Activated gamma-delta T cell (primary cell): ENCODE measurements around the gene RALGAPA1.
"Not testable (repeated sequence)": the region's sequence is repeated elsewhere in the genome, so short reads cannot be mapped to it uniquely, and the experiment has no call there.

ENCODE experiments used
- DNase-seq: peaks from one replicate; lab custom pipeline; 2025; lab: John Stamatoyannopoulos, UW
- total RNA-seq, 2 donors: gene quantifications; one replicate each; lab custom pipeline; 2026; lab: John Stamatoyannopoulos, UW

The RALGAPA1 gene
- total RNA-seq = 142 to 209 reads per million in 2 donors

DNA sequence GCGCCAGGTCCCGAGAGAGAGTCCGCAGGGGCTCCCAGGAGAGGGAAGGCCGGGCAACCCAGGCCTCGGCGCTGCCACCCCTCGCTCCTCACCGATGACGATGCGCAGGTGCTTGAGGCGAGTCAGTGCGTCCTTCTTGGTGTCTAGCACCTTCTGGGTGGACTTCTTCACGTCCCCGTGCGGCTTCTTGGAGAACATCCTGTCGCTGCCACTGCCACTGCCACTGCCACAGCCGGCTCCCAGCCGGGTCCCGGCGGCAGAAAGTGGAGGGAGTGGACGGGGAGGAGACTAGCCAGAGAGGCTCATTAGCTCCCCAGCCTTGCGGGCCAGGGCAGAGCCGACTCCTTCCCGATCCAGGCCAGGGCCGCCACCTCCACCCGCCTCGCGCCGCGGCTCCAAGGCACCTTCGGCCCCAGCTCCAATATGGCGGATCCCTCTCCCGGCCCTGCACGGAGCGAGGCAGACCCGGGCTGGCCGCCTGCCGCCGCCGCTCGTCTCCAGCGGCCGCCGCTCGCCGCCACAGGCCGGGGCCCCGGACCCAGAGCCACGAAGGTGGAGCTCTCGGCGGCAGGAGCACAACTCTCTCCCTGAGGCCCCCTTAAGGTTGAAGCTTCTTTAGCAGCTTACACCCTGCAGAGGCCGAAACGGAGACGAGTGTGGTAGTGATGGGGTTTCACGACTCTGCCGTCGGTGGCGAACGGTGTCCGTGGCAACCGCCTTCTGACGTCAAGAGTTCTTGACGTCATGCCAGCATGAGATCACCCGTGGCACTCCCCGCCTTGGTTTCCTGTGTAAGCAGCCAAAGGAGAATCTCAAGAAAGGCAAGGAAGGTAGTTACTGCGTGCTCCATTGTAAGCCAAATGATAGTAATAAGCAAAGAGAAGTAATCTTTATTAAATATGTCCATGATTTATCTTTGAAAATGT lies at the start of gene RALGAPA1:
TSS of gene RALGAPA1 (minus strand) at position 658 of the 926 bp plus-strand sequence. CDS start at position 198, 460 bp downstream.
- peak; percentile 72 for DNase-seq

DNA sequence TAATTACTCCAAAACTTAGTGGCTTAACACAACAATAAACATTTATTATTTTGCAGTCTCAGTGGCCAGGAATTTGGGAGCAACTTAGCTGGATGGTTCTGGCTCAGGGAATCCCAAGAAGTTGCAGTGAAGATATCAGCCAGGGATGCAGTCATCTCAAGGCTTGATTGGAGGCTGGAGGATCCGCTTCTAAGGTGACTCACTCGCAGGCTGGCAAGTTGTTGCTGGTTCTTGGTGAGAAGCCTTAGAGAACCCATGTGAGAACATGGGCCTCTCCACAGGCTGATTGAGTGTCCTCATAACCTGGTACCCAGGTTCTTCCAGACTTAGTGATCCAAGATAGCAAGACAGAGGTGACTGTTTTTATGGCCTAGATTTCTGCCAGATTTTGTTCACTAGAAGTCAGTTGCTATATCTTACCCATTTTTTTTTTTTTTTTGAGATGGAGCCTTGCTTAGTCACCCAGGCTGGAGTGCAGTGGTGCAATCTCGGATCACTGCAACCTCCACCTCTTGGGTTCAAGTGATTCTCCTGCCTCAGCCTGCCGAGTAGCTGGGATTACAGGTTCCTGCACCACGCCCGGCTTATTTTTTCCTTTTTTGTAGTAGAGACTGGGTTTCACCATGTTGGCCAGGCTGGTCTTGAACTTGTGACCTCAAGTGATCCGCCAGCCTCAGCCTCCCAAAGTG lies 49.6 kb upstream of the RALGAPA1 start:
- no peak for DNase-seq

DNA sequence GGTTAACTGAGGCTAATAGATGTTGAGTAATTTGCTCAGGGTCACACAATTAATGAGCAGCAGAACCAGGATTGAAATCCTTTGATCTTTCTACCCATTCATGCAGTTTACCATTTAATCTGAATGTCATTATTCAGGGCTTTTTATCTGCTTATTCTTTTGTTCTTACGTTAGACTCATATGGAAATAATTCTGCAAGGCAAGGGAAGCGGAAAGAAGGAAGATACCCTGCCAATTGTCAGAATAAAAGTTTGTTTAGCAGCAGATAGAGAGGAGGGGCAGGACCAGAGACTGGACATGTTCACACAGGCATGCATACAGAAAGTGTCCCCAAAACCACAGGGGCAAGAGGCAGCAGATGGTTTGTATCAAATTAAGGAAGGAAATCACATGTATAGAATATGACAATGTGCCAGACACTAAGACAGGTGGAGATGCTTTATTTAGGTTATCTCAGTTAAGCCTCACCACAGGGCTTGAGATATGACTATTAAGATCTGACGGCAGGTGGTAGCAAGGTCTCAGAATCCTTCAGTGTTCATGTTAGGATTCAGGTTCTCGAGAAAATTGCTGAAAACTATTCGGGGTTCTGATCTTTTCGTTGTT lies 46.9 kb upstream of the RALGAPA1 start:
- no peak for DNase-seq

DNA sequence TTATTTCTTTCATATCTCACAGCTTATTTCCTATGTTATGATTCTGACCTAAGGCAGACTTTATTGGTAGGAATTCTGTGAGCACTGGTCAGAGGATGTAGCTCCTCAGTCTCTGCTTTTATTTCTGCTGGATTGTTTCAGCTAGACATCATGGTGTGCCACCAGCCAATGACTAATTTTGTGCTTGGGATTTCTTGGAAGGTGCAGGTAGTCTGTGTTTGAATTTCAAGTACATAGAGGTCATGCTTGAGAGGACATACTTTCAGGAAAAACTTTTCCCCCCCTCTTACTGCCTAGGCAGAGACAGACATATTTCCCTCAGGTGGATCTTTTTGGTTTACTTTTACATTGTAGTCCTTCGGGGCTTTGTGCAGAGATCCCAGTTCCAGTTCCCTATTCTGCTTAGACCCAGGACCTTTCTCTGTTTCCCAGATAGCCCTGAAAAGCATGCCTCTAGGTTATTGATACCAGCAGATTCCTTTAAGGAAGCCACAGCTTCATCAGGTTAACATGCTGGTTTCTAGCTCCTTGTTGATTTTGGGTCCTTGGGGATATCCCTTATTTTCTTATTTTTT lies 45.7 kb upstream of the RALGAPA1 start:
- DNase-seq = no peak

DNA sequence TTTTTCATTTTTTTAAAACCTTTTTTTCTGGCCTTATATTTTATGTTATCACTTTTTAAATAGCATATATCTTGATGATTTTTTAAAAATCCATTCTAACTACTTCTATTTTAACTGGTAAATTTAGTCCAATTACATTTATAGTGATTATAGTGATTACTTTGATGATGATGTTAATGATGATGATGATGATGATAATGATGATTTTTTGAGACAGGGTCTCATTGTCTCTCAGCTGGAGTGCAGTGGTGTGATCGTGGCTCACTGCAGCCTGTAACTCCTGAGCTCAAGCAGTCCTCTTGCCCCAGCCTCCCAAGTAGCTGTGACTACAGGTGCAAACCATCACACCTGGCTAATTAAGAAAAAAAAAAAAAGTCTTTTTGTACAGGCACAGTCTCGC lies 44.1 kb upstream of the RALGAPA1 start:
- DNase-seq = no peak

DNA sequence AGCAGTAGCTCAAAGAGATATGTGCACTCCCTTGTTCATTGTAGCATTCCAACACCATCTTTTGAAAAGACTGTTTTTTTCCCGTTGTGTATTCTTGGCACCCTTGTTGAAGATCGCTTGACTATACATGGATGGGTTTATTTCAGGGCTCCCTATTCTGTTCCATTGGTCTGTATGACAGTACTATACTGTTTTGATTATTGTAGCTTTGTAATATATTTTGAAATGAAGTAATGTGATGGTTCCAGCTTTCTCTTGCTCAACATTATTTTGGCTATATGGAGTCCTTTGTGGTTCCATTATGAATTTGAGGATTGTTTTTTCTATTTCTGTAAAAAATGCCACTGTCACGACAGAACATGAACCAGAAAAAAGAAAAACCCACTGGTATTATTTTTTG lies 42.7 kb upstream of the RALGAPA1 start:
- DNase-seq = no peak

DNA sequence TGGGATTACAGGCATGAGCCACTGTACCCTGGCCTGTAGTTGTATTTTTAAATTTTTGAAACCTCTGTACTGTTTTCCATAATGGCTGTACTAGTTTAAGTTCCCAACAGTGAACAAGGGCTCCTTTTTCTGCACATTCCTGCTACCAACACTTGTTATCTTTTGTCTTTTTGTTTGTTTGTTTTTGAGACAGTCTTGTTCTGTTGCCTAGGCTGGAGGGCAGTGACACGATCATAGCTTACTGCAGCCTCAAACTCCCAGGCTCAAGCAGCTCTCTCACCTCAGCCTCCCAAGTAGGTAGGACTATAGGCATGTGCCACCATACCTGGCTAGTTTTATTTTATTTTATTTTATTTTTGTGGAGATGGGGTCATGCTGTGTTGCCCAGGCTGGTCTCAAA lies 40.0 kb upstream of the RALGAPA1 start:
- DNase-seq = no peak

DNA sequence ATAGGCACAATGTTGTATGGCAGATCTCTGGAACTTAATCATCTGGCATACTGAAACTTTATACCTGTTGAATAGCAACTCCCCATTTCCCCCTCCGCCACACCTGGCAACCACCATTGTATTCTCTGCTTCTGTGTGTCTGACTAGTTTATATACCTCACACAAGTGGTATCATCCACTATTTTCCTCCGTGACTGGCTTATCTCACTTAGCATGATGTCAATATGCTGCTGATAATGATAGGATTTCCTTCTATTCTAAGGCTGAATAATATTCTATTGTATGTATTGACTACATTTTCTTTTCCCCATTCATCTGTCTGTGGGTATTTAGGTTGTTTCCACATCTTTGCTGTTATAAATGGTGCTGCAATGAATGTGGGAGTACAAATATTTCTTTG lies 38.5 kb upstream of the RALGAPA1 start:
- DNase-seq = no peak

DNA sequence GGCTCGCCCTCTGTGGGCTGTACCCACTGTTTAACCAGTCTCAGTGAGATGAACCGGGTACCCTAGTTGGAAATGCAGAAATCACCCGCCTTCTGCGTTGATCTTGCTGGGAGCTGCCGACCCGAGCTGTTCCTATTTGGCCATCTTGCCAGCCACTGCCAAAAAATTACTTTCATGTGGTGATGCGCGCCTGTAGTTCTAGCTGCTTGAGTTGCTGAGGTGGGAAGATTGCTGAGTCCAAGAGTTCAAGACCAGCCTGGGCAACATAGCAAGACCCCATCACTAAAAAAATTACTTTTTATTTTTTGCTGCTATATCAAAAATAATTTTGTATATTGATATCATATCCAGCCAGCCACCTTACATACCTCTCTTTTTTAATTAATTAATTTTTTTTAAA lies 35.4 kb upstream of the RALGAPA1 start:
- no peak for DNase-seq

DNA sequence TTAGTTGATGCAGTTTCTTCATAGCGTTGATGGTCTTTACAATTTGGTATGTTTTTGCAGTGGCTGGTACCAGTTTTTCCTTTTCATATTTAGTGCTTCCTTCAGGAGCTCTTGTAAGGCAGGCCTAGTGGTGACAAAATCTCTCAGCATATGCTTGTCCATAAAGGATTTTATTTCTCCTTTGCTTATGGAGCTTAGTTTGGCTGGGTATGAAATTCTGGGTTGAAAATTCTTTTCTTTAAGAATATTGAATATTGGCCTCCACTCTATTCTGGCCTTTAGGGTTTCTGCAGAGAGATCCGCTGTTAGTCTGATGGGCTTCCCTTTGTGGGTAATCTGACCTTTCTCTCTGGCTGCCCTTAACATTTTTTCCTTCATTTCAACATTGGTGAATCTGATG lies 33.1 kb upstream of the RALGAPA1 start:
- not testable (repeated sequence) for DNase-seq

DNA sequence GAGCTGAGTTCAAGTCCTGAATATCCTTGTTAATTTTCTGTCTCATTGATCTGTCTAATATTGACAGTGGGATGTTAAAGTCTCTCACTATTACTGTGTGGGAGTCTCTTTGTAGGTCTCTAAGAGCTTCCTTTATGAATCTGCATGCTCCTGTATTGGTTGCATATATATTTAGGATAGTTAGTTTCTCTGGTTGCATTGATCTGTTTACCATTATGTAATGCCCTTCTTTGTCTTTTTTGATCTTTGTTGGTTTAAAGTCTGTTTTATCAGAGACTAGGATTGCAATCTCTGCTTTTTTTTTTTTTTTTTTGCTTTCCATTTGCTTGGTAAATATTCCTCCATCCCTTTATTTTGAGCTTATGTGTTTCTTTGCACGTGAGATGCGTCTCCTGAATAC lies 32.6 kb upstream of the RALGAPA1 start:
- DNase-seq = not testable (repeated sequence)

DNA sequence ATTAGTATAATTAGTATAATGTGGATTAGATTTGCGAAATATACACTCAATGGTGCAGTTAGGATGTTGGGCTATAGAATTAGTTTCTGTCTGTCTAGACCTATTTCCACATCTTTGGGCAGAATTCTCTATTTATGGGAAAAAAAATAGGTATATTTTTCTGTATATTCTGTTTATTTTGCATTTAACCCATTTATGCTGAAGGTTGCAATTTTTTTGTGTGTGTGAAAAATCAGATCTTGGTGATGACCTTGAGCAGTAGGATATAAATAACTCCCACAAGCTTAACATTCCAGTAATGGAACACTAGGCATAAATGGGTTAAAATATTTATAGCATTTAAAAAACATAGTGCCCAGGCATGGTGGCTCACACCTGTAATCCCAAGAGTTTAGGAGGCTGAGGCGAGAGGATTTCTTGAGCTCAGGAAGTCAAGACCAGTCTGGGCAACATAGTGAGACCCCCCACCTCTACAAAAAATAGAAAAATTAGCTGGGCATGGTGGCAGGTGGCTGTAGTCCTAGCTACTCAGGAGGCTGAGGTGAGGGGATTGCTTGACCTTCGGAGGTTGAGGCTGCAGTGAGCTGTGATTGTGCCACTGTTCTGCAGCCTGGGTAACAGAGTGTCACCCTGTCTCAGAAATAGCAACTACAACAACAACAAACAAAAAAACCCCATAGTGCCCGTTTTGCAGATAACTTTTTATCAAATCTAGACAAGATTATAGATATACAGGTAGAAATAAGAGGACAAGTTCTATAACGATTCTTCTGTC lies 26.3 kb upstream of the RALGAPA1 start:
- DNase-seq = no peak

DNA sequence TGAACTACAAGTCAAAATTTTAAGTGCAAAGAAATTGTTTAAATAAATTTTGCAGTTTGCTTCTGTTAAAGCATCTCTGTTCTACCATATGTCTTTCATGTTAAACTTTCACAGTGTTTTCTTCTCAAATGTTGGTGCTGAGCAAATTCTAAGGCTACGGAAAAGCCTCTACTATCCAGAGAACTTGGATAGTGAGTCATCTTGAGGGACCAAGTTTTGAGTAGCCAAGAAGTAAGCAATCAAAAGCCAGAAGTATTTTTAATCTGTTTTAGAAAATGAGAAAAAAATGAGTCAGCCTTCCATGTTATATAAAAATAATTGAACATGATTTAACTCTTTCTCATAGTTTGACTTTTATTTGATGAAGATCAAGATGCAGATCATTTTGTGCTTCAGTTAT lies 20.4 kb upstream of the RALGAPA1 start:
- DNase-seq = no peak

DNA sequence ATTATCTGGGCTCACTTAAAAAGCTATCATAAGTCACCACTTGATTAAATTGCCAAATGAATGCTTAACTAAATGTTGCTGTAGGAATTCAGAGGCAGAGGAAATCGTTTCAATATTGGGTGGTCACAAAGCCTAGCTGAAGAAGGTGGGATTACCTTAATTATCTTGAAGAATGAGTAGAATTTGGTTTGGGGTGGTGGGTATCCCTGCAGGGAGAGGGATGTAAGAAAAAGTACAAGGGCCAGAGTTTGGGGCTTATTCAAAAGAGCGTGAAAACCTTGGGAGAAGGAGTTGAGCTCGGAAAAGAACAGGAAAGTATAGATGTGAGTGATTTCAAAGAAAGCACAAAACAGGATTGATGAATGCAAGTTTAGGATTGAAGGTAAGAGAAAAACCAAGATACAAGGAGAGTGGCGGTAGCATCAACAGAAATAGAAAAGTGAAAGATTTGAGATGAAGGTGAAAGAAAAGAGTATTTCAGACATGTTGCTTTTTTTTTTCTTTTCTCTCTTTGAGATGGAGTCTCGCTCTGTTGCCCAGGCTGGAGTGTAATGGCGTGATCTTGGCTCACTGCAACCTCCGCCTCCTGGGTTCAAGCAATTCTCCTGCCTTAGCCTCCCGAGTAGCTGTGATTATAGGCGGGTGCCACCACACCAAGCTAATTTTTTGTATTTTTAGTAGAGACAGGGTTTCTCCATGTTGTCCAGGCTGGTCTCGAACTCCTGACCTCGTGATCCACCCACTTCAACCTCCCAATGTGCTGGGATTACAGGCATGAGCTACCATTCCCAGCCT lies 18.8 kb upstream of the RALGAPA1 start:
- DNase-seq = no peak

DNA sequence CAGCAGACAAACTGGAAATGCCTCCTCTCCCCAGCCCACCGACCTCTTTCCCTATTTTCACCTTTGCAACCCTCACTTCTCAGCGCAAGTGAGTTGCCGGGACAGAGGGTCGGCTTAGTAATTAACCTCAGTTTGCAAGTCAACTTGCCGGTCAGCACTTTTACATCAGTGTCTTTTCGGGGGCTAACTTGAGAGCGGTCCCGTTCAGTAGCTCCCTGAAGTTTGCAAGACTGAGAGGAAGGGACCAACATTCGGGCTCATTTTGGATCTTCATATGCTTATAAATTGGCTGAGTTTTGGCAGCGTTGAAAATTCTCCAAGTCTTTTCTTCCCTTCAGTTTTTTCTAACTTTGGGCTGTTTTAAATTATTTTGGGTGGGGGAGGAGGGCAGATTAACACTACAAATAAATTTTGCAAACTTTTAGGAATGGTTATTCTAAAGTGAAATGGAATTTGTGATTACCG lies 17.9 kb upstream of the RALGAPA1 start:
- DNase-seq = no peak

DNA sequence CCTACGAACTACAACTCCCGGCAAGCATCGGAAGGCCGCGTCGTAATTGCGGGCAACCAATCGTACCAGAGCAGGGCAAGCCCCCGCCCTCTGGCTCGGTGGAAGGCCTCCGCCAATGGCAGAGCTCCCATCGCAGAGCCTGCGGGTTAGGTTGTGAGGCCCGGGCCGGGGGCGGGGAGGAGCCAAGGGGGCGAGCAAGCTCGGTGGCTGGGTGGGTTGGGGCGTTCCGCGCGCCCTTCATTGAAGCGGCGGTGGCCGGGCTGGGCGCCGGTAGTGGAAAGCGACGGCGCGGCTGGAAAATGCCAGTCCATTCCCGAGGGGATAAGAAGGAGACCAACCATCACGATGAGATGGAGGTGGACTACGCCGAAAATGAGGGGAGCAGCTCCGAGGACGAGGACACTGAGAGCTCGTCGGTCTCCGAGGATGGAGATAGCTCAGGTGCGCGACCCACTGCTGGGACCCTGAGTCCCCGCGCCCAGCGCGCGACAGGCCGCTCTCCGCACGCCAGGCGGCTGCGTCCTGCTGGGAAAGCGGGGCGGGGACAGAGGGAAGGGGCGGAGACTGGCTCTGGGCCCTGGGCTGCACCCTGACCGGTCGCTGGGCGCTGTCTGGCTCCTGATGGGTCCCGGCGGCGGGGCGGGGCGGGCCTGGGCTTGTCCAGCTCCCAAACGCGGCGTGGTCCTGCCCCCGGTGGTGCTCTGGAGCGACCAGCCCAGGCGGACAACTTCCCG lies 17.3 kb upstream of the RALGAPA1 start, which contains the start of gene BRMS1L:
TSS of gene BRMS1L (plus strand) at position 121 of the 734 bp plus-strand sequence. CDS start at position 300, 179 bp downstream.
- DNase-seq = peak; percentile 92

DNA sequence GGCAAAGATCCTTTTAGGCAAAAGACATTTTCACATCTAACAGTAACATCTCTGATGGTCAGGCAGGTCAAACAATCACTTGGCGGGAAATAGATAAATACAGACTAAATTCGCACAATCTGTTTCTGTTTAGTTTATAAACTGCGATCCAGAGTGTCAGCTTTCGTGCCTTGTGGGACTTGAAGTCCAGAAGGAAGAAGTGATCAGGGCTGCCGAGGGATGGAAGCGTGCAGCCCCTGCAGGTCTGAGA lies 16.8 kb upstream of the RALGAPA1 start:
- DNase-seq = no peak

DNA sequence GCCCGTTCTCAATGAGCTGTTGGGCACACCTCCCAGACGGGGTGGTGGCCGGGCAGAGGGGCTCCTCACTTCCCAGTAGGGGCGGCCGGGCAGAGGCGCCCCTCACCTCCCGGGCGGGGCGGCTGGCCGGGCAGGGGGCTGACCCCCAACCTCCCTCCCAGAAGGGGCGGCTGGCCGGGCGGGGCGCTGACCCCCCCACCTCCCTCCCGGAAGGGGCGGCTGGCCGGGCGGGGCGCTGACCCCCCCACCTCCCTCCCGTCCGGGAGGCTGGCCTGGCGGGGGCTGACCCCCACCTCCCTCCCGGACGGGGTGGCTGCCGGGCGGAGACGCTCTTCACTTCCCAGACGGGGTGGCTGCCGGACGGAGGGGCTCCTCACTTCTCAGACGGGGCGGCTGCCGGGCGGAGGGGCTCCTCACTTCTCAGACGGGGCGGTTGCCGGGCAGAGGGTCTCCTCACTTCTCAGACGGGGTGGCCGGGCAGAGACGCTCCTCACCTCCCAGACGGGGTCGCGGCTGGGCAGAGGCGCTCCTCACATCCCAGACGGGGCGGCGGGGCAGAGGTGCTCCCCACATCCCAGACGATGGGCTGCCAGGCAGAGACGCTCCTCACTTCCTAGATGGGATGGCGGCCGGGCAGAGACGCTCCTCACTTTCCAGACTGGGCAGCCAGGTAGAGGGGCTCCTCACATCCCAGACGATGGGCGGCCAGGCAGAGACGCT lies 15.5 kb upstream of the RALGAPA1 start:
- not testable (repeated sequence) for DNase-seq

DNA sequence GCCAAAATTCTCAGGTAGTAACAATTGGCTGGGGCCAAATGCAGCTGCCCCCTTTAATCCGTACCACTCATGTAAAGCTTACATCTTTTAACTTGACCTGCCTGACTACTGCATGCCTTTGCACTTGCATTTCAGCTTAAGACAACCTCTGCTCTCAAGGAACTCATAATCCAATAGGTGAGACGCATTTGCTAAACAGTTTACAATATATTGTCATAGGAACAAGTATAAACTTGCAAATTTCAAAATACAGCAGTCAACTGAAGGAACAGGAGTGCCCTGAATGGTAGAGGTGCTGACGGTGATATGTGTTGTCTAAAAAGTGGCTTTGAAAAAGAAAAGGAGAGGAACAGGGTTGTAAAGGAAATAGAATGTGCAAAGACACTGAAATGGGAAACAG lies 13.4 kb upstream of the RALGAPA1 start:
- DNase-seq = no peak
